IPS-18a (cell line): ENCODE measurements around the gene MKNK2.
A peak's percentile ranks its signal among the peaks of the same experiment; 100 is the strongest.

ENCODE experiments used
- H3K27ac ChIP-seq: one replicate; pipeline ENCODE4 v1.5.1; 2013; ENCODE audit warnings: low read length
- H3K27me3 ChIP-seq: one replicate; pipeline ENCODE4 v1.6.1; 2013; ENCODE audit warnings: mild to moderate bottlenecking, low read length; ENCODE audit not compliant: control insufficient read depth, insufficient read depth
- H3K36me3 ChIP-seq: one replicate; pipeline ENCODE4 v1.6.1; 2013; ENCODE audit warnings: low read depth, low read length; ENCODE audit not compliant: control insufficient read depth
- H3K4me1 ChIP-seq: one replicate; pipeline ENCODE4 v1.6.1; 2013; ENCODE audit warnings: low read depth, low read length; ENCODE audit not compliant: control insufficient read depth
- H3K4me3 ChIP-seq: one replicate; pipeline ENCODE4 v1.5.1; 2013; ENCODE audit warnings: low read length
- H3K9ac ChIP-seq: one replicate; pipeline ENCODE4 v1.6.1; 2013; ENCODE audit warnings: mild to moderate bottlenecking, low read length, moderate library complexity
- H3K9me3 ChIP-seq: one replicate; pipeline ENCODE4 v1.6.1; 2013; ENCODE audit warnings: low read depth, low read length; ENCODE audit not compliant: control insufficient read depth

Gene MKNK2

GRCh38 chr19:2022289-2022688, 28.8 kb downstream of the MKNK2 start:
- Histone ChIP-seq H3K27me3 (no peaks in the 10 kb centered on the region), H3K36me3 (no peaks in the 10 kb centered on the region), H3K9me3 (no peaks in the 10 kb centered on the region), H3K9ac (no peak overlapping the region), H3K4me1 (no peaks in the 10 kb centered on the region), H3K27ac (no peak overlapping the region), H3K4me3 (no peak overlapping the region)

- Histone ChIP-seq H3K27me3 (no peaks in the 10 kb centered on the region), H3K9me3 (no peaks in the 10 kb centered on the region), H3K36me3 (no peaks in the 10 kb centered on the region), H3K4me1 (no peaks in the 10 kb centered on the region), H3K4me3 (no peak overlapping the region), H3K9ac (no peak overlapping the region), H3K27ac (no peak overlapping the region)
Measured at GRCh38 chr19:2021453-2022140, 29.4 kb downstream of the MKNK2 start.

- Histone ChIP-seq H3K9me3 (no peaks in the 10 kb centered on the region), H3K4me3 (no peak overlapping the region), H3K9ac (no peak overlapping the region), H3K4me1 (no peaks in the 10 kb centered on the region), H3K36me3 (no peaks in the 10 kb centered on the region), H3K27ac (no peak overlapping the region), H3K27me3 (no peaks in the 10 kb centered on the region)
Measured at GRCh38 chr19:2018752-2019151, 32.3 kb downstream of the MKNK2 start.

- H3K27me3 ChIP-seq, result no peaks in the 10 kb centered on the region
- peak overlapping the region; percentile 30 for H3K4me3 ChIP-seq
- no peaks in the 10 kb centered on the region for H3K4me1 ChIP-seq
- H3K9me3 ChIP-seq, result no peaks in the 10 kb centered on the region
- H3K36me3 ChIP-seq, result no peaks in the 10 kb centered on the region
- H3K9ac ChIP-seq, result no peak overlapping the region
- H3K27ac ChIP-seq, result no peak overlapping the region
Measured at GRCh38 chr19:2016041-2016807, 34.8 kb downstream of the MKNK2 start.

GRCh38 chr19:2015608-2015950, 35.5 kb downstream of the MKNK2 start, which contains the start of gene BTBD2:
TSS of gene BTBD2 (minus strand) at chr19:2015714. CDS start at chr19:2015703, 11 bp downstream.
- Histone ChIP-seq H3K4me3 (peak within 1 kb of the TSS; percentile 56), H3K36me3 (no peaks in the 10 kb centered on the region), H3K9ac (peak within 1 kb of the TSS; percentile 50), H3K27ac (no peak within 1 kb of the TSS), H3K9me3 (no peaks in the 10 kb centered on the region), H3K4me1 (no peaks in the 10 kb centered on the region), H3K27me3 (no peaks in the 10 kb centered on the region)

GRCh38 chr19:2014731-2015607, 36.1 kb downstream of the MKNK2 start:
- no peak overlapping the region for H3K27ac ChIP-seq
- peak overlapping the region; percentile 56 for H3K4me3 ChIP-seq
- no peaks in the 10 kb centered on the region for H3K36me3 ChIP-seq
- H3K9me3 ChIP-seq, result no peaks in the 10 kb centered on the region
- H3K27me3 ChIP-seq, result no peaks in the 10 kb centered on the region
- peak overlapping the region; percentile 50 for H3K9ac ChIP-seq
- no peaks in the 10 kb centered on the region for H3K4me1 ChIP-seq

GRCh38 chr19:2014131-2014571, 36.9 kb downstream of the MKNK2 start:
- H3K36me3 ChIP-seq, result no peaks in the 10 kb centered on the region
- no peaks in the 10 kb centered on the region for H3K9me3 ChIP-seq
- H3K9ac ChIP-seq, result no peak overlapping the region
- H3K4me1 ChIP-seq, result no peaks in the 10 kb centered on the region
- H3K27me3 ChIP-seq, result no peaks in the 10 kb centered on the region
- no peak overlapping the region for H3K4me3 ChIP-seq
- H3K27ac ChIP-seq, result no peak overlapping the region

- Histone ChIP-seq H3K27ac (no peak overlapping the region), H3K4me3 (no peak overlapping the region), H3K36me3 (no peaks in the 10 kb centered on the region), H3K9me3 (no peaks in the 10 kb centered on the region), H3K27me3 (no peaks in the 10 kb centered on the region), H3K4me1 (no peaks in the 10 kb centered on the region), H3K9ac (no peak overlapping the region)
Measured at GRCh38 chr19:2013683-2013961, 37.4 kb downstream of the MKNK2 start.

GRCh38 chr19:2012941-2013682, 37.9 kb downstream of the MKNK2 start:
- Histone ChIP-seq H3K27ac (no peak overlapping the region), H3K4me3 (no peak overlapping the region), H3K9me3 (no peaks in the 10 kb centered on the region), H3K27me3 (no peaks in the 10 kb centered on the region), H3K4me1 (no peaks in the 10 kb centered on the region), H3K36me3 (no peaks in the 10 kb centered on the region), H3K9ac (no peak overlapping the region)

GRCh38 chr19:2011169-2011568, 39.9 kb downstream of the MKNK2 start:
- Histone ChIP-seq H3K4me1 (no peaks in the 10 kb centered on the region), H3K4me3 (no peak overlapping the region), H3K27me3 (no peaks in the 10 kb centered on the region), H3K27ac (no peak overlapping the region), H3K9ac (no peak overlapping the region), H3K36me3 (no peaks in the 10 kb centered on the region), H3K9me3 (no peaks in the 10 kb centered on the region)

- H3K9ac ChIP-seq, result no peak overlapping the region
- no peaks in the 10 kb centered on the region for H3K9me3 ChIP-seq
- no peaks in the 10 kb centered on the region for H3K36me3 ChIP-seq
- H3K27ac ChIP-seq, result no peak overlapping the region
- no peaks in the 10 kb centered on the region for H3K4me1 ChIP-seq
- no peak overlapping the region for H3K4me3 ChIP-seq
- no peaks in the 10 kb centered on the region for H3K27me3 ChIP-seq
Measured at GRCh38 chr19:2010135-2010668, 40.8 kb downstream of the MKNK2 start.
